ENCODE measurements around the gene ALK.

Gene ALK

DNA sequence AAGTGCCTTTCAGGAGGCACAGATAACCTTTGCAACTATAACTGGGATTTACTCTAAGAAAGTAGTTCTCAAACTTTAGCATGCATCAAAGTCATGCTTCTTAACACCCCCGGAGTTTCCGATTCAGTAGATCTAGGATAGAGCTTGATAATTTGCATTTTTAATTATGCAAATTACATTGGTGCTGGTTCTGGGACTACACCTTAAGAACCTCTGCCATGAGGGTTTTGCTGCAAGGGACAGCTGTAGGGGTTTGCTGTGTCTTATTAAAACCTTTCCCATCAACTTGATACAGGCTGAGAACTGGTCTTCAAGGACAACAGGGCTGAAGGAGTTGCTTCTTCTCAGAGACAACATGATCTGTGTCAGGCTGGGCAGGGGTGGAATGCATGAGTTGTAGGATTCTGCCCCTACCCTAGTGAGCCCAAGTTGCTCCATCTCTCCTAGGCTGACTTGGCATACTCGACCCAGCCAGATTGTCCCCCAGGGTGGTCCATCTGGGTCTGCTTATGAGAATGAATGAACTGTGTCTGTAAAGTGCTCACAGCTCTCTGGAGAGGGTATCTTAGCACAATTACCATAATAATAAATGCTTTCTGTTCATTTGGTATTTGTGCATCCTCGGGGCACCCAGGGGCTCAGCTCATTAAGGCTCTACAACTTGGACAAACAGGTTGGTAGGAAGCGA is 573.5 kb downstream of the ALK start:
- no peak for DNase-seq

DNA sequence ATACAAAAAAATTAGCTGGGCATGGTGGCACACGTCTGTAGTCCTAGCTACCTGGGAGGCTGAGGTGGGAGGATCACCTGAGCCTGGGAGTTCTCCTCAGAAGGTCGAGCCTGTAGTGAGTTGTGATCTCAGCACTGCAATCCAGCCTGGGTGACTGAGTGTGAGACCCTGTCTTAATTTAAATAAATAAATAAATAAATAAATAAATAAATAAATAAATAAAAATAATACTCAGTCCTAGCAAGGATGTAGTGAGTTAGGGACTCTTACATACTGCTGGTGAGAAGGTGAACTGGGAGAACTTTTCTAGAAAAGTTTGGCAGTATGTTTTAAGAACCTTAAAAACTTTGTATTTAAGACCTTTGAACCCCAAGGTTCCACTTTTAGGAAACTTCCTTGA is 576.1 kb downstream of the ALK start:
- no peak for DNase-seq

DNA sequence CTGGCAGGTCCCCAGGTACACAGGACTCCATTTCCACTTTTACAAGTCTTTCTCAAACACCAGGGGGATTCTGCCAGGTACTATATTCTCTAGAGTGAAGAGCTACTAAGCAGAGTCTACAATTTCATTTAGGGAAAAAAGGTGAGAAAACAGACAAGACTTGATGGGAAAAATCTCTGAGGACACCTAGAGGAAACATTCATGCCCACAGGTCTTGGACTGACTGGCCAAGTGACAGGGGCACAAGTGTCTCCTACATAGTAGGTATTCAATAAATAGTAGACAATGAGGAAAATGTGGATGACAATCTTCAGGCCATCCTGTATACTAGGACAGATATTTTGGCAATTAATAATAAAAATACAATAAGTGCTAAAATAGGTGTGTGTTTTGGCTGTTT is 577.6 kb downstream of the ALK start:
- no peak for DNase-seq

DNA sequence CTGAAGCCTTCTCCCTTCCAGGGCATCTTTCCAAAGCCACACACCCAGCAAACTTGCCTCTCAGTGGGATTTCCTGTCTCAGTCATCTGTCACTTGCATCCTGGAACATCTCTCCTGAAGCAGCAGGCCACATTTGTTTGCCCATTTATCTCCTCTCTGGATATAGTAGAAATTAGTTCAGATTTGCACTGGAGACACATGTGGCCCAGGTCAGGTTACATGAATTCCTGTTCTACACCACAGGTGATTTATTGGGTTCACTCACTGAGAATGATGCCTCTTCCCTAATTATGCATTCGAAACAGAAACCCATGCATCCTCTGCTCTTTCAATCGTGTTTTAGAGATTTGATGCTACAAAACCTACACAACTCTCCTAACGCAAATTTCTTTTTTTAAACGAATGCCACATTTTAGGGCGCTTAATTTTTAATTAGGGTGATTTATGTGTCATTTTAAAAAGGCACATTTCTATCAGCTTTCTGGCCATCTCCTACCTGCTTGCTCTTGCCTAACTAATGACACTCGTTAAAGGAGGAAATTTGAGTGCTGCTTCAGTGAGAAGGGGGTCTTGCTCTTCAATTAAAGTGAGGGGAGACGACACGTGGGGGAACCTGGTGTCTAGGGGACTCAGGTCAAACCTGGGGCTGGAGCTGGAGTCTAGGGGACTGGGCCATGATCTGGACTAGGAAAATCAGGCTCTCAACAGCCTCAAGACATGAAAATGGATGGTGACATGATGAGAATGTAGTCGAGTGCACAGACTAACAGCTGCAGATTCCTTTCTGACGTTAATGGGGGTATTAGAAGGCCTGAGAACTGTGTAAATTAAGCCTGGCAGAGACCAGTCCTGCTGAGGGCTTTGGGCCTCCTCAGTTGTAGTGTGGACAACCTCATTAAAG is 584.8 kb downstream of the ALK start:
- no peak for DNase-seq

DNA sequence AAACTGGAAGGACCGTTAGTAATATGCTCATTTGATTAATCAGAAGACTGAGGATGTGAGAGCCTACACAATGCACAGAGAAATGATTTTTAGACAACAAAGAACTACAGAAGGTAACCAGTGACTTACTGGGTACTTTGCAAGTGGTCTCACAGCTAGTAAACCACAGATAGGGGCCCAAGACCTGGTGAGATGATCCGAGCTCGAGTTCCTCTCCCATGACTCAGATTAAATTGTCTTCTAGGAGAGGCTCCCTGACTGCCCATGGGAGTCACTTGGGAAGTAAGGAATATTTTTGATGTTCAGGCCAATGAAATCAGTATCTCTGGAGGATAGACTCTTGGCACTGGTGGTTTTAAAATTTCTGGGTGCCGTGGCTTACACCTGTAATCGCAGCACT is 586.0 kb downstream of the ALK start:
- no peak for DNase-seq

DNA sequence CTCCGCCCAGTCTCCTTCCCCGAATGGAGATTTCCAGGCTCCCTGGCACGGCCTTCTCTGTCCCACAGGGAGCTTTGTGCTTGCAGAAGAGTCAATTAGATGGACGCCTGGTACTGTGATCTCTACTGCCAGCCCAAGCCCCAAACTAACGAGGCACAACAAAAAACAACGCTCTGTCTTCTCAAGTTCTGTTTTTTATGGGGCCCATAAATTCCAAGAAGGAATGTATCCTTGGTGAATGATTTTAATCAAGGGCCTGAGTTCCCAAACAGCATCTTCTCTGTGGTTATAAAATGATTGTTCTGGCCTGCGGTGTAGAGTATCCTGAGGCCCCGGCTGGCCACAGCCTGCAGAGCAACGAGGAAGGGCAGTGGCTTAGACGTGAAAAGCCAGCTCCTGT is 586.7 kb downstream of the ALK start:
- no peak for DNase-seq

DNA sequence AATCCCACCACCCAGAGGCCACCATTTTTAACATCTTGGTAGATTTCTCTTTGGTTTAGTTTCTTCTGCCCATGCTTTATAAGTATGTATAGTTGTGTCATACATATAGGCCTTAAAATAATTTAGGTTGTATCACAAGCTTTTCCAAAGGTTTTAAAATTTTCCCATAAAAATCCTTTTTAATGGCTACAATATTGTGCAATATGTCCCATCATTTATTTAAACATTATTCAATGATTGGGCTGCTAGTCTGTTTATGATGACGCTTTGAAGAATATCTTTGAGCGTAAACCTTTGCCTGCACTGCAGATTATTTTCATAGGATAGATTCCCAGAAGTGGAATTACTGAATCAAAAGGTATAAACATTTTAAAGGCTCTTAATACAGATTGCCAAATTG is 588.8 kb downstream of the ALK start:
- no peak for DNase-seq

DNA sequence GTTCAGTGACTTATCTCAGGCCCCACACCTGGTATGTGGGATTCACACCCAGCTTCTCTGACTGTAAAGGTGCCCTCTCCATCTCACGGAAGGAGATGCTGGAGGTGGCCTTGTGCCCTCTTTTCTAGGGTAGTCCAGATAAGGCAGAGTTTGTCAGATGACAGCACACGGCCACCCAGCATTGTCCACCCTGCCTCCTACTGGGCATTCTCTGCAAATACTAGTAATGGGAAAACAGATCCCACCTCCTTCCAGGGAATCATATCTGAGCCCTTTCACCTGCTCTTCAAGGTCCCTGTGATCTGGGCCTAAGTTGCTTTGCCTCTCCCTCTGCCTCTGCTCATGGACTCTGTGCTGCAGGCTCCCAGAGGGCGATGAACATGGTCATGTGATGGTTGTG is 591.5 kb downstream of the ALK start:
- DNase-seq = no peak

DNA sequence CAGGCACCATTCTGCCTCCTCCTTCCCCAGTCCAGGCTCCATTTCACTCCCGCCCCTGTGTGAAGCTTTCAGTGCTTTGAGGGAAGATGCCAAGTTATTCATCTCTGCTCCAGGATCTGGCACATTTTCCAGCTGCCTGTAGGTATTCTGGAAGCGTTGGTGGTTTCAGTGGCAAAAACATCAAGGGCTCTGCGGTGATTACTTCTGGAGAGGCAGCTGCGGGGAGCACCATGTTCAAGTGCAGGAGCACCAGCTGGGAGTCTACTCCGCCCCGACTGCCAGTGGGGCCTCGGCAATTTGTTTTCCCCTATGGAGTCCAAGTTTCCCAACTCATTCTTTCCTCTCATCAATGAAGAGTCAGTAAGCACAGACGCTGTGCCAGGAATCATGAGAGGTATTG is 594.5 kb downstream of the ALK start:
- DNase-seq = no peak

DNA sequence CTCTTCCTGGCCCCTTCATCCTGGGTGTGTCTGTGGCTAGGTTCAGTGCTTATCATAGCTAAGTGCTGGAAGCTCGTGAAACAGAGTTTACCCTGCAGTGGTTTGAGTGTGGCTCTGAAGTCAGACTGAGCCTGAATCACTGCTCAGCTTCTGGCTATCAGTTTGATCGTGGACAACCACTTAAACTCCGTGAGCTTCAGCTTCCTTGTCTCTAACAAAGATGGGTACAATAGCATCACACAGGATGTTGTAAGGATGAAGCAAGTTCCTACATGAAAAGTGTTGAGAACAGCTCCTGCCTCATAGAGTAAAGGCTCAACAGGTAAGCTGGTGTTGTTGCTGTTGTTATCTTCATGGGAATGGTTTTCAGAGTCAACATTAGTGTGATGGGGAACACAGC is 595.8 kb downstream of the ALK start:
- no peak for DNase-seq

DNA sequence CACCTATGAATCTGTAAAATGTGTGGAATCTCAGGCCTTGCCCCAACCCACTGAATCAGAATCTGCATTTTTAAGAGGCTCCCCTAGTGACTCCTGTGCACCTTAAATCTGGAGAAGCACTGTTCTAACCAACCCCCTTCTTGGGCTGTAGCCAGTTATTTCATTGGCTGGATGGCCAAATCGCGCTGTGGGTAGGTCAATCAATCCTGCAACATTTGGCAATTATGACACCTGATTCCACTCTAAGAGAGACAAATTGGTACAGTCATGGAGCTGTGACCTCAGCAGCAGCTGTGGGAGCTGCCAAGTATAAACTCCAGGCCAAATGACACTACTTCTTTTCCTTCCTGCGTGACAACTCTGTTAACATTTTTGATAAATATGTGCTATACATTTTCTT is 597.4 kb downstream of the ALK start:
- DNase-seq = no peak

DNA sequence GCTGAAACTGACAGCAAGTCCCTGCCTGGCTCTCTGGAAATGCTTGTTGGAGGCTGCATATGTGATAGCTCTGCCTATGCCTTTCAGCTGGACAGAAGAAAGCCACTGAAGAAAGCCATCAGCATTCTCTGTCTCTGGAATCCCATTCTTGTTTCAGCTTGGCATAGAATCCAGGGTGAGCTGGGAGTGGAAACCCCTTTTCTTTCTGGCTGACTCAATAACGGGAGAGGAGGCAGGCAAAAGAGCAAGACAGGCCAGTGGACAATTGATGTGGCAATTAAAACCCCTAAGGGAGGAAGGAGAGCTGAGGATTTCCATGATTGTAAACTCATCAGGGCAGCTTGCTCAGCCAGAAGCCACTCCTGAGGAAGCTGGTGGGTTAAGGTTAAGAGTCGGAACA is 598.1 kb downstream of the ALK start:
- no peak for DNase-seq

DNA sequence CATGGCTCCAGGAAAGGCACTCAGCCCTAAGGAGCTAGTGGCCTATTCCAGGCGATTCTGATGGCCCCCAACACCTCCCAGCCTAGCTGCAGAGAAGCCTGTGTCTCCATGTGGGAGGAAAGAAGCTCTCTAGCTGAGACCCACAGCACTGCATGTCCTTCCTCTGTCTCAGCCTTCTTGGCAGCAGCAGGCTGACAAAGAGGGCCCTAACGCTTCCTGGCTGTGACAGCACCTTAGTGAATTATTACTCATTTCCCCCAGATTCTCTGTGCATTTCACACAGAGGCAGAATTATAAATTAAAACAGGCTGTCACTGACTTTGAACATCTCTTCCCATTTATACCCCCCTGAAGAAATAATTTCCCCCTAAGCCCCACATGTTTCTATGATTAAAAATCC is 599.4 kb downstream of the ALK start:
- DNase-seq = no peak

DNA sequence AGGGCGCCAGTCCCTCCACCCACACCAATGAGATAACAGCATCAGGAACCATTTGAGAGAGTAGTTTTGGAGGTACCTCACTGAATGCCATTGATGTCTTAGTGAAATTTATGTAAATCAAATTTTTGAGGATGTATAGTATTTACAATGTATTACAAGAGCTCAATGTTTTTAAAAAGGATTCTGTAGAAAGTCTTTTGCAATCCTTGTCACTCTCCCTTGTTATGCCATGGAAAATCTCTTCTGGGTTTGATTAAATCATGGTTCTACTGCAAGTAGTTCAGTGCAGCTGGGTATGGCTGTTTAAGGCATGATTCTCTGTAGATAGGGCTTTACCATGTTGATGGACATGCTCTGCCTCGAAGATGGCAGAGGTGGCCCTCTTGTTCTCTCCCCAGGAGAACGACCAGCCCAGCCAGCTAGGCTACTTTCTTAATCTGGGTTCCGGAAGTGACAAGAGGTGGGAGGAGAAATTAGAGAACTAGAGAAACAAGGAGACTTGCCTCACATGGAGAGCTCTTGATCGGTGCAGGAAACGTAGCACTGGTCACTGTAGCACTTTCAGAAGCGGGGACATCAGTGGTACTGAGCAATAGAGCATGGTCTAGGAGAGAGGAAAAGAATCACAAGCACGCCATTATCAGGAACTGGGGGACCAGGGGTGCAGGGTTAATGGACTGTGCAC is 603.4 kb downstream of the ALK start:
- no peak for DNase-seq

DNA sequence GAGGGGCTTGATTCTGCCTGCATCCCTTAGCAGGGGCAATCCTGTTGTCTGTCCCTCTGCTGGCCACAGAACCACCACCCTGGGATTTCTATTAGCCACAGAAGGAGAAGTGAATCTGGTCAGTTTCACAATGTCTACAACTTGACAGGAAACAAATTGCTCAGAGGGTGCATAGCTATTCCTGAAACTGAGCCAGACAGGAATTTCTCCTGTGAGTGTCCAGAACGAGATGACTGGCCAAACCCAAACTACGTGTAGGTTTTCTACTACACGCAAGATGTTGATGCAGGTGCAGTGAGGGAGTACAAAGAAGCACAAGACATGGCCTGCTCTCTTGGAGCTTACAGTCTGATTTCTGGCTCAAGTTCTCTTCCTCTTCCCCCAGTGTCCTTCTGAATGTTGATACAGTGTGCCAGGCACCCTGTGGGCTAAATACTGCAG is 604.3 kb downstream of the ALK start:
- DNase-seq = no peak

DNA sequence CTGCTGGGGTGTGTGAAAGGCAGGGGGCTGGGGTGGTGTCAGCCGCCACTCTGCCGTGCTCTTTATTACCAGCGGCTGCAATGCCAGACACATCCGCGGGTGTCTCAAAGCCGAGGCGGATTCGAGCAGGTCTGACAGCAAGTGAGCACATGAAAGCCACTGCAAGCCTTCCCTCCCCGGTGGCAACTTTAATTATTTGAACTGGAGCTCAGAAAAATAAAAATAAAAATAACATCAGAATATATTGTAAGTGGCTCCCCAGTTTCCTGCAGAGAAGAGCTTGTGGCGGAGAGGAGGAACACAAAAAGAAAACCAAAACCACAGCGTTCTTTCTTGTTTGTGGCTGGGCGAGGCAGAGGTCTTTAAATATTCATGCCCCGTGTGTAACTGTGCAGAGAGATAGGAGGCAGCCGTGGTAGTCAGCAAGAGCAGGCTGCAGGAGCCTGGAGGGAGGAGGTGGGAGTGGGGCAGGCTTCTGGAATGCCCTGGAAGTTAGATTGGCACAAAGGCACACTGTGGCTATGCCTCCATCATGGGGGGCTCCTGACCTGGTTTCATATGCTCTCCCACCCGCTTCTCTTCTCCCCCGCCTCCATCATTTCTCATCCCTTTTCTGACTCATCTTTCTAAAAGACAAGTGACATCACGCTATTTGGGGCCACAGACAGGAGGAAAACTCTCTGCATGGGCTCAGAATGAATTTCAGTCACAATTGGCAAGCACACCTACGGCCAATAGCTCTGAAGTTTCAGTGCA is 606.4 kb downstream of the ALK start:
- no peak for DNase-seq

DNA sequence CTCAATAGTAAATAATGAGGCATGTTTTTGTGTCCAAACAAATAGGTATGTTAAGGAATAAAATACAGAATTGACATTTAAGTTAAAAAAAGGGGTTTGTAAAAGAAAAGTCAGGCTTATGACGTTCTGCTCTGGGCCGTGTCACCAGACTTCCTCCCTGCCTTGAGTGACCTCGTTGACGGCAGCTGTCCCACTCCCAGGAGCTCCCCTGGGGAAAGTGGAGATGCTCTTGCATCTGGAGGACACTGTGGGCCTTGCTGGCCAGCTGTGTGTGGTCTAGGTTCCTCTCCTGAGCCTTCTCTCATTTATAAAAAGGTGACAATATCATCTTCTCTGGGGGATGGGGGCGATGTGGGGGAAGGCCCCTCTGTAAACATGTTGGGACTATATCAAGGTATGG is 609.9 kb downstream of the ALK start:
- no peak for DNase-seq

DNA sequence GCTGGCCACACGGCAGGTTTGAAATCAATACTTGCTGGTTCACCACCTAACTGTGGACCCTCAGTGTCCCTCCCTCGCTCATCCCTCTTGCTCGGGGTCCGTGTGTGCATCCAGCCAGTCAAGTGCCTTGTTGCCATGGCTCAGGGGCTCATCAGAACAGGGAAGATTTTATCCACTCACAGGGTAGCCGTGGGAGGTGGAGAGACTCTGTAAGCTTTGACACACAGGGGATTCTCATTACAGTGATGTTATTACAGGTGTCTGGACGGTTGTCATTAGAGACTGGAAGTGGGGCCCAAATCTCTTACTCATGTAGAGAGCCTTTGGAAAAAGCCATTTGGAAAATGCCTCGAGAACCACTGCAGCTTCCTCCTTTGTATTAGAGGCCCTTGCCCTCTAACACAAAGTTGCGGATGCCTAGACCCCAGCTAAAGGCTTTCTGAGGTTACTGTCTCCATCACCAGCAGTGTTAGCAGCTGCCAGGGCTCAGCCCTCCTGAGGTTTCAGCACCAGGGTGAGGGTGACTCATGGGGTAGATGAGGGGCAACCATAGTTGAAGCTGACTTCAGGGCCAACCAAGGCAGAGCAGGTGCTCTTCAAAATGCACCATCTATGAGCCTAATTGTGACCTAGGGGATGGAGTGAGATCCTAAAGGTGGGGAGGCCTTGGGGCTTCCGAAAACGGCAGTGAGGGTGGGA is 610.6 kb downstream of the ALK start:
- no peak for DNase-seq

DNA sequence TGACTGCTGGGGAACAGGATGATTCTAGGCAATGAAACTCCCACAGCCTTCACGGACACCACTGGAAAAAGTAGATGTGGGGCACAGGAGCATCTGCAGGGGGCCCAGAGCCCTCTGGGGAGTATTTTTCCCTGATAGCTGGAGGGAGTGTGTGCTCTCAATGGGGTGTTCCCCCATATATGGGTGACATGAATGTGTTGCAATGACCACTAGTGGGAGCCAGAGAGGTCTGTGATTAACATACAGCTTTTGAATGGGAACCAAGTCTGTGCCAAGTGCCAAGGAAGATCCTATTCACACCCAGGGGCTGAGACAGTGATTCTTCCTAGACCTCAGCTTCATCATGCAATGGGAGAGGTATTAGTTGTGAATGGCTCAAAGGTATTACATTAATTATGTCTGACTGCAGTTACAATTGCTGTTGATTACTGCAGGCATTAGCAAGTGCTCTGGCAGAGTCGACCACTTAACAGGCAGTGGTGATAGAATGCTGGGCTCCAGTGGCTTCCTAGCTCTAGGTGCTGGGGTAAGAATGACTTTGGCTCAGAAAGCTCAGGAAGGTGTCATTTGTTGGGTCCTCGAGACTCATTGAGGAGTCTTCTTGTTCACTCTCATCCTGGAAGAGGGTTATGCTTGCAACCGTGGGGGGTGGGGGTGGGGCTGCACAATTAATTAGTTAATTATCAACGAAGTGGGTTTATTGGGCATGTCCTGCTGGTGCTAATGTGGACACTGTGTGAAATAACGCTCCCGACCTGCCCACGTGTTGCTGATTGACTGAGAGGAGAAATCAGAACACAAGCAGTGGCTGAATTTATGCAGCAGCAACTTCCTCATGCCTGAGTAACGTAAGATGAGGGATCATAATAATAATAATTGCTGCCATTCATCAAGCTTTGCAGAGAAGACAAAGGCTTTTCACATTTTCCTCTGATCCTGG is 612.0 kb downstream of the ALK start:
- DNase-seq = peak; percentile 30

DNA sequence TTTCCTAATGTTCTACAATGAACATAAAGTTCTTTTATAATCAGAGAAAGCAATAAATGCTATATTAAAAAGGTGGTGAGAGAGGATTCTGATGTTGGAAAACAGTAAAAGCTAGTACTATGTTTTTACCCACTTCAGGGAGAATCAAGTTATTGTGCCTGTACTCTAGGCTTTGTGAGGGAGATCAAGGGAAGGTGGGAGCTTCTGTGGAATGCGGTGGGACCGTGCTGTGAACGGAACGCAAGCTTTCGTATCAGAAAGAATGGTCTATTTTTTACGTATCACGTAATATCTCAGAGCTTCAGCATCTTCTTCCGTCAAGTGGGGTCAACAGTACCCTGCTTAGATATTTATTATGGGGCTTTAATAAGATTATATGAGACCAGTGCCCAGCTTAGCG is 613.0 kb downstream of the ALK start:
- DNase-seq = no peak

DNA sequence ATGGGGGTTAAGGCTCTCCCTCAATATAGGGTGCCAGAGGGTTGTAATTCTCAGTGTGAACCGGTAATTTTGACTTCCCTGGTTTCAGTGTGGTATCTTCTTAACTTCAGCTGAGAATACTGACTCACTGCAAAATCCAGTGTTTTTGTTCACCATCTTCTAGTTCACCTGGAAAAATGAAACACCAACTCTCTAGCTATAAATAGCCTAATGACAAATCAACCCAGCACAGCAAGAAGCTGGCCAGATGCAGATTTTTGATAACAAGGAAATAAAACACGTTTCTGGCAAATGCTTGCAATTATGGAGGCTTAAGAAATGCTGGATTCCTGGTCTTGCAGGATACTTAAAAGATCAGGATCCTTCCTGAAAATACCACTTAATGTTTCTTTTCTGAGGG is 613.9 kb downstream of the ALK start:
- DNase-seq = no peak

Data from NCI-H1105 (cell line).